Measurements from ENCODE around the gene FTO.
"Not testable (repeated sequence)": the region's sequence is repeated elsewhere in the genome, so short reads cannot be mapped to it uniquely, and the experiment has no call there.

Gene FTO

GRCh38 chr16:53864819-53865493 lies 161.0 kb downstream of the FTO start:
- DNase-seq (ENCODE audit: low spot score): no peak

- DNase-seq (ENCODE audit: low spot score): peak; percentile 48
Measured at GRCh38 chr16:53865494-53865863, 161.5 kb downstream of the FTO start.

DNA sequence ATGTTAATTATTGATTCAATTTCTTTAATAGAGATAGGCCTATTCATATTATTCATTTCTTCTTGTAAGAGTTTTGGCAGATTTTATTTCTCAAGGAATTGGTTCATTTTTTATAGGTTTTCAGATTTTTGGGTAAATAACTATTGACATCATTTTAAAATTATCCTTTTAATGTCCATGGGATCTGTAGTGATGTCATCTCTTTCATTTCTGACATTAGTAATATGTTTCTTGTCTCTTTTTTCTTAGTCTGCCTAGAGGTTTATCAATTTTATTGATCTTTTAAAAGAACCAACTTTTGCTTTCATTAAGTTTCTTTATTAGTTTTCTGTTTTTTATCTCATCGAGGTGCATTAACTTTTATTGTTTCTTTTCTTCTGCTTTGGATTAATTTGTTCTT lies 162.6 kb downstream of the FTO start:
- DNase-seq (ENCODE audit: low spot score): no peak

DNA sequence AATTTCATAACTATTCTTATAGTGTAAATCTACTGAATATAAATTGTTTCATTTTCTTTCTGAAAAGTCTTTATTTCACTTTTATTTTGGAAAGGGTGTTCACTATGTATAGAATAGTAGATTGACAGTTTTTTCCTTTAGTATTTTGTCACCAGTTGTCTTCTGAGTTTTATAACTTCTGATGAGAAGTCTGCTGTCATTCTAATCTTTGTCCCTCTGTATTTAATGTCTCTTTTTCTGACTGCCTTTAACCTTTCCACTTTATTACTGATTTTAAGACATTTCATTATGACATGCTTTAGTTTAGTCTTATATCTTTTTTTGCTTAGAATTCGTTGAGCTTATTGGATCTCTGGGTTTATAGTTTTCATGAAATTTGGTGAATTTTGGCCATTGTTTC lies 166.9 kb downstream of the FTO start:
- DNase-seq (ENCODE audit: low spot score): no peak

GRCh38 chr16:53872248-53873221 lies 168.6 kb downstream of the FTO start:
- DNase-seq (ENCODE audit: low spot score): no peak

DNA sequence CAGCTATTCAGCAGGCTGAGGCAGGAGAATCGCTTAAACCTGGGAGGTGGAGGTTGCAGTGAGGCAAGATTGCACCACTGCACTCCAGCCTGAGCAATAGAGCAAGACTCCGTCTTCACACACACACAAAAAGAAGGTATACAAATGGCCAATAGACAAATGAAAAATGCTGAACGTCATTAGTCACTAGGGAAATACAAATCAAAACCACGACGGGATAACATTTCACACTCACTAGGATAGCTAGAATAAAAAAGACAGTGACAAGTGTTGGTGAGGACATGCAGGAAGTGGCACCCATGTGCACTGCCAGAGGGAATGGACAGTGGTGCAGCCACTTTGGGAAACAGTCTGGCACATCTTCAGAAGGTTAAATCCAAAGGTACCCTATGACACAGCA lies 172.9 kb downstream of the FTO start:
- no peak for DNase-seq (ENCODE audit: low spot score)

DNA sequence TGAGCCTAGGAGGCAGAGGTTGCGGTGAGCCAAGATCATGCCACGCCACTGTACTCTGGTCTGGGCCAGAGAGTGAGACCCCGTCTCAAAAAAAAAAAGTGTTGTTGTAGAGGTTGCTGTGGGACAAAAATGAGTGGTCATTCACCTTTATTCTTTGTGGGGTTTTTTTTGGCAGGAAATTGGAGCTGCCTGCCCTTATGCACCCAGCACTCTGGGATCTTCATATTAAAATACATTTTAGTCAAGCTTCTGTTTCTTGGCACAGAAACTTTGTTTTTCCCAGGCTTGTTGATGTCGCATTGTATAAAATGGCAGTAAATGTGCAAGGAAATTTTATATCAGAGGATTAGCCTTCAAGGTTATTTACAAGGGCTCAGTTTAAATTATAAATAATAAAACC lies 174.3 kb downstream of the FTO start:
- DNase-seq (ENCODE audit: low spot score): no peak

- DNase-seq (ENCODE audit: low spot score): no peak
Measured at GRCh38 chr16:53881371-53881770, 177.4 kb downstream of the FTO start.

GRCh38 chr16:53882310-53882709 lies 178.4 kb downstream of the FTO start:
- no peak for DNase-seq (ENCODE audit: low spot score)

- no peak for DNase-seq (ENCODE audit: low spot score)
Measured at GRCh38 chr16:53884748-53885147, 180.8 kb downstream of the FTO start.

DNA sequence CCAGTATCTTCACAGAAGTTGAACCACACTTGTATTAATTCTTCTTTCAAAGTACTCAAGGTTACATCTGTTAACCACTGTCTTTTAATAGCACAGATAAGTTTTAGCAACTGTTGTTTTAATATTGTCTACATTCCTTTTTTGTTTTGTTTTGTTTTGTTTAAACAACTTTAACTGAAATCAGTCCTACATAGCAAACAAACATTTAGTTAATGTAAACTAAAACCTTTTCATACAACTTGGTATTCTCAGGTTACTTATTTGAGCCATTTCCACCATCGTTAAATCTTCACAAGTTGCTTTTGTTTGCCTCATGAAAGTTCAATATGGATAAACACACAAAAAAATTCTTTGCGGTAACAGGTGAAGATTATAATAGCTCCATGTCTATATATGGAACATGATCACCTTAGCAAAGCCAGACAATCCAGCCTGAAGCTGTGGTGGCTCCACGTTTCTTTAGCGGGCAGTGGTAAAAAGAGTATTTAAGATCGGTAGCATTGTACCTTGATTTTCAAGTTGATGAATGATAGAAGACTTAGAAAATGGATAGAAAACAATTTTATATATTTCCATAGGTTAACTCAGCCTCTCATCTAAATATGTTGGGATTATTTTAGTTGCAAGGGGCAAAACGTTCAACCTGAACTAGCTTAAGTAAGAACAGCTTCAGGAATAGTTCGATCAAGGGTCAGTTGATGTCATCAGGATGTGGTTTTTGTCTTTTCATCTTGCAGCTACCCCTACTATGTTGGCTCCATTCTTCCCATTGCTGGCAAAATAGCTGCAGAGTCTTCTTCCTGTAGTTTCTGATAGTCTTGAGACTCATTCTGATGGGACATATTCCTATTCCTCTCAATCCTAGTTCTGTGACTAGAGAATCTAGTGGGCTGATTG lies 182.8 kb downstream of the FTO start:
- DNase-seq (ENCODE audit: low spot score): no peak

GRCh38 chr16:53888222-53888621 lies 184.3 kb downstream of the FTO start:
- no peak for DNase-seq (ENCODE audit: low spot score)

DNA sequence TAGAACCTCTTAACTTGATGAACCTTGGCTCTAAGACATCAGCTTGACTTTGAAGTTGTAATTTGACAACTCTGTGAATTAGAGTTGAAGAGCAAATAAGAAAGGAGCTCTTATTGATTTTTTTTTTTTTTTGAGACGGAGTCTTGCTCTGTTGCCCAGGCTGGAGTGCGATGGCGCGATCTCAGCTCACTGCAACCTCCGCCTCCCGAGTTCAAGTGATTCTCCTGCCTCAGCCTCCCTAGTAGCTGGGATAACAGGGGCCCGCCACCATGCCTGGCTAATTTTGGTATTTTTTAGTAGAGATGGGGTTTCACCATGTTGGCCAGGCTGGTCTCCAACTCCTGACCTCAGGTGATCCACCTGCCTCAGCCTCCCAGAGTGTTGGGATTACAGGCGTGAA lies 186.9 kb downstream of the FTO start:
- not testable (repeated sequence) for DNase-seq (ENCODE audit: low spot score)

DNA sequence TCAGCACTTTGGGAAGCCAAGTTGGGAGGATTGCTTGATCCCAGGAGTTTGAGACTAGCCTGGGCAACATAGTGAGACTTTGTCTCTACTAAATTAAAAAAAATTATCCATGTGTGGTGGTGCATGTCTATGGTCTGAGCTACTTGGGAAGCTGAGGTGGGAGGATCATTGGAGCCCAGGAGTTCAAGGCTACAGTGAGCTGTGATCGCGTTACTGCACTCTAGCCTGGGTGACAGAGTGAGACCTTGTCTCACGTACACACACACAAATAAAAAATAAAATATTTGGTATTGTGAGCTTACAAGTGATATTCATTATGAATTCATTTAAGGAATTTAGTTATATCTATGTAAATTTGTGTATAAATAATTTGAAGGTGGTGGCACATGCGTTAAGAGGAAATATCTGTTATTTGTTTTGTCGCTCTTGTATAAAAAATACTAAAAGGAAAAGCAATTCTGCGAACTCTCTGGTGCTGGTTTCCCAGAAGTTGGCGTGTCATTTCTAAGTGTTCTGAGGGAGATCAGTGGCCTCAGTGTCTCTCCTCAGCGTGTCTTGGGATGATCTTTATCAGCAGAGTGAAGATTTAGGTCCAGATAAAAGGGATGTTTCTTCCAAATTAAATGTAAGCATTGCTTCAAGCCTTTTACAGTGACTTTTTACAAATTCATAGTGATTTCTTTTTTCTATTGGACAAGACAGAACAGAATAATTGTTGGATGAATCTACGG lies 187.6 kb downstream of the FTO start:
- DNase-seq (ENCODE audit: low spot score): no peak

DNA sequence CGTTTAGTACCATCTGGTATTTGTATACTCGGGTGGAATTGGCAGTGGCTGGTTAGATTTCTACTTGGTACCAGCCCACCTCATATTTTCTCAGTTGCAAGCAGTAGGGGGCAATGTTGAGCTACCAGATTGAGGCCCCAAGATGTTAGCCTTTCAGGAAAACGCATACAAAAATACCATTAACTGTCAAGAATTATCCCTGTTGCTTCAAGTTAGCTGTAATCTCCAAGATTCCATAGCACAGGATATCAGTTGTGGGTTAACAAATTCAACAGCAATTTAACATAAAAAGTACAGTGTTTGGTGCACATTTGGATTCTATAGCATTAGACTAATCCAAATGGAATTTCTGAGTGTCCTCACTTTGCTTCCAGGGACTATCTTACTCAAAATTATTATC lies 188.2 kb downstream of the FTO start:
- DNase-seq (ENCODE audit: low spot score): peak; percentile 56

- DNase-seq (ENCODE audit: low spot score): no peak
Measured at GRCh38 chr16:53893731-53894435, 189.9 kb downstream of the FTO start.

GRCh38 chr16:53894686-53895085 lies 190.7 kb downstream of the FTO start:
- no peak for DNase-seq (ENCODE audit: low spot score)

DNA sequence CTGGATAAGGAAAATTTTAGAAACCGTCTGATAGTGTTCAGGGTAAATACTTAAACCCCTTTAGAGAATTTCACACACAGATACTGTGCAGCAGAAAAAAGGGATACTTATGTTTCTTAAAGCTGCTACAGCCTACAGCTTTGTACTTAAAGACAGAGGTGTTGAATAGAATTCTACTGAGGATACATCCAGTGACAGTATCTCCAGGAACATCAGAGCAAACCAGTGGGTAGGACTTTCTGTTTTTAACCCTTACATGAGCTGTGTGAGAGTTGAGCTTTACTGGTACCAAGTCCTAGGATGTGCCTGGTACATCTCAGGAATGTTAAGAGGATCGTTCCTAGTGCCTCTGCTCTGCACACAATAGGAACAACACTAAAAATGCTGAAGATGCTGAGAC lies 191.5 kb downstream of the FTO start:
- DNase-seq (ENCODE audit: low spot score): no peak

GRCh38 chr16:53895851-53896250 lies 191.9 kb downstream of the FTO start:
- no peak for DNase-seq (ENCODE audit: low spot score)

GRCh38 chr16:53896722-53897121 lies 192.8 kb downstream of the FTO start:
- DNase-seq (ENCODE audit: low spot score): no peak

- DNase-seq (ENCODE audit: low spot score): no peak
Measured at GRCh38 chr16:53898993-53899392, 195.0 kb downstream of the FTO start.

Measured in iPS-NIHi11 (cell line).